K562 (cell line): ENCODE measurements around the gene NRXN2. TPM values are rescaled to one million over a fixed set of nuclear protein-coding genes. Genes with fewer than 3 reads are reported as not detected.

Source experiments
- ATF7 ChIP-seq: fragments of 450-650 bp; IDR thresholded peaks from 2 replicates; pipeline ENCODE4 v1.7.1; 2014; ENCODE audit warnings: mild to moderate bottlenecking, moderate library complexity
- BMI1 ChIP-seq: fragments of 150-350 bp; IDR thresholded peaks from 2 replicates; pipeline ENCODE4 v1.6.1; 2014; ENCODE audit warnings: low read length
- CAMTA2 ChIP-seq: fragments of 250-450 bp; sonication (Bioruptor Pico); conservative IDR thresholded peaks from 2 replicates; pipeline ENCODE4 v1.5.1; 2022
- CC2D1A ChIP-seq: fragments of 450-650 bp; IDR thresholded peaks from 2 replicates; pipeline ENCODE4 v1.6.1; 2017; ENCODE audit warnings: mild to moderate bottlenecking
- ESRRA ChIP-seq: fragments of 450-650 bp; IDR thresholded peaks from 2 replicates; pipeline ENCODE4 v1.6.1; 2014; ENCODE audit warnings: low read depth, mild to moderate bottlenecking, moderate library complexity, borderline replicate concordance
- HMG20B ChIP-seq: fragments of 250-450 bp; sonication (Bioruptor Pico); IDR thresholded peaks from 2 replicates; pipeline ENCODE4 v1.5.0; 2021; ENCODE audit warnings: mild to moderate bottlenecking
- IRF2 ChIP-seq: sonication (generic); formaldehyde crosslinking; IDR thresholded peaks from 2 replicates; pipeline ENCODE4 v1.8.1; 2022; ENCODE audit warnings: mild to moderate bottlenecking, missing genetic modification reagents
- KLF16 ChIP-seq: IDR thresholded peaks from 2 replicates; pipeline ENCODE4 v1.6.1; 2016; ENCODE audit warnings: antibody characterized with exemption
- MAFF ChIP-seq: IDR thresholded peaks from 2 replicates; pipeline ENCODE4 v1.6.1; 2012; ENCODE audit warnings: low read length, improper control_type of control experiment
- PATZ1 ChIP-seq: fragments of 250-450 bp; sonication (Bioruptor Pico); IDR thresholded peaks from 2 replicates; pipeline ENCODE4 v1.5.0; 2020; ENCODE audit warnings: mild to moderate bottlenecking, borderline replicate concordance
- RBM25 ChIP-seq: fragments of 200-400 bp; formaldehyde crosslinking; IDR thresholded peaks from 2 replicates; pipeline ENCODE4 v1.6.1; 2018; ENCODE audit warnings: low read length, low read depth, moderate library complexity; ENCODE audit not compliant: severe bottlenecking
- SMARCC2 ChIP-seq: fragments of 450-650 bp; IDR thresholded peaks from 2 replicates; pipeline ENCODE4 v1.6.1; 2017; ENCODE audit warnings: antibody characterized with exemption, moderate library complexity, mild to moderate bottlenecking, low read depth
- ZBTB11 ChIP-seq, 3 experiments: fragments of 200-800 bp in 1 of 3; fragments of 250-450 bp in 1 of 3; fragments of 450-650 bp in 1 of 3; sonication (Bioruptor Pico) in 1 of 3; sonication (Bioruptor generic) in 1 of 3; formaldehyde crosslinking in 1 of 3; IDR thresholded peaks; 2 replicates each; pipeline versions ENCODE4 v1.6.1 to v1.8.0; 2016 to 2022; ENCODE audit warnings: mild to moderate bottlenecking in 2 of 3, missing genetic modification characterization in 2 of 3, missing compliant biosample characterization in 1 of 3, moderate library complexity in 1 of 3
- ZBTB17 ChIP-seq: fragments of 450-650 bp; formaldehyde crosslinking; IDR thresholded peaks from 2 replicates; pipeline ENCODE4 v1.4.0; 2020; ENCODE audit warnings: mild to moderate bottlenecking
- ZC3H11A ChIP-seq: IDR thresholded peaks from 2 replicates; pipeline ENCODE4 v1.6.1; 2012; ENCODE audit warnings: low read depth, low read length, improper control_type of control experiment
- ZFP1 ChIP-seq: fragments of 450-650 bp; formaldehyde crosslinking; IDR thresholded peaks from 2 replicates; pipeline ENCODE4 v1.4.0; 2020; ENCODE audit warnings: mild to moderate bottlenecking, mixed read lengths
- ZNF133 ChIP-seq: fragments of 250-450 bp; sonication (Bioruptor Pico); IDR thresholded peaks from 2 replicates; pipeline ENCODE4 v1.4.0; 2020; ENCODE audit warnings: mild to moderate bottlenecking
- ZNF324 ChIP-seq: fragments of 250-450 bp; sonication (Bioruptor Pico); IDR thresholded peaks from 2 replicates; pipeline ENCODE4 v1.4.0; 2020; ENCODE audit warnings: mild to moderate bottlenecking
- ZNF444 ChIP-seq: fragments of 250-450 bp; sonication (Bioruptor Pico); IDR thresholded peaks from 2 replicates; pipeline ENCODE4 v1.4.0; 2020; ENCODE audit warnings: mild to moderate bottlenecking, moderate library complexity
- polyA plus RNA-seq, 8 experiments: library from polyadenylated mRNA; depleted of rRNA in 4 of 8; stranded (reverse) in 5 of 8; unstranded in 3 of 8; fragments of >200 nt; fragmentation: Nextera tagmentation in 2 of 8; fragmentation: Illumina TruSeq in 1 of 8; extraction: Ambion mirVana in 2 of 8; extraction: Trizol in 1 of 8; gene quantifications; 2 replicates each; pipeline versions ENCODE4 v1.2.1 to v1.2.3, GENCODE V29; 2011 to 2014; ENCODE audit warnings: inconsistent platforms in 1 of 8, missing spikeins in 1 of 8
- total RNA-seq, 7 experiments: library from RNA; depleted of rRNA in 6 of 7; stranded (reverse); fragments of >200 nt in 6 of 7; fragmentation: Illumina TruSeq in 2 of 7; extraction: Trizol in 2 of 7; gene quantifications; 2 replicates each; pipeline versions ENCODE4 v1.2.1 to v1.2.3, GENCODE V29; 2011 to 2021; ENCODE audit warnings: low replicate concordance in 1 of 7
- TF ChIP-seq, protein P1 (sequence below): fragments of 450-650 bp; IDR thresholded peaks from 2 replicates; pipeline ENCODE4 v1.6.1; 2016; ENCODE audit warnings: antibody characterized with exemption
- TF ChIP-seq, protein P2 (sequence below): fragments of 250-450 bp; sonication (Bioruptor Pico); IDR thresholded peaks from 2 replicates; pipeline ENCODE4 v1.4.0; 2020

NRXN2 gene
- total and polyA plus RNA-seq, 9 of the 15 experiments (the other 6 are each of a cell fraction or from before 2014, with no cell fraction given): 0.07 to 0.47 (median 0.15) TPM; not detected in 4

DNA sequence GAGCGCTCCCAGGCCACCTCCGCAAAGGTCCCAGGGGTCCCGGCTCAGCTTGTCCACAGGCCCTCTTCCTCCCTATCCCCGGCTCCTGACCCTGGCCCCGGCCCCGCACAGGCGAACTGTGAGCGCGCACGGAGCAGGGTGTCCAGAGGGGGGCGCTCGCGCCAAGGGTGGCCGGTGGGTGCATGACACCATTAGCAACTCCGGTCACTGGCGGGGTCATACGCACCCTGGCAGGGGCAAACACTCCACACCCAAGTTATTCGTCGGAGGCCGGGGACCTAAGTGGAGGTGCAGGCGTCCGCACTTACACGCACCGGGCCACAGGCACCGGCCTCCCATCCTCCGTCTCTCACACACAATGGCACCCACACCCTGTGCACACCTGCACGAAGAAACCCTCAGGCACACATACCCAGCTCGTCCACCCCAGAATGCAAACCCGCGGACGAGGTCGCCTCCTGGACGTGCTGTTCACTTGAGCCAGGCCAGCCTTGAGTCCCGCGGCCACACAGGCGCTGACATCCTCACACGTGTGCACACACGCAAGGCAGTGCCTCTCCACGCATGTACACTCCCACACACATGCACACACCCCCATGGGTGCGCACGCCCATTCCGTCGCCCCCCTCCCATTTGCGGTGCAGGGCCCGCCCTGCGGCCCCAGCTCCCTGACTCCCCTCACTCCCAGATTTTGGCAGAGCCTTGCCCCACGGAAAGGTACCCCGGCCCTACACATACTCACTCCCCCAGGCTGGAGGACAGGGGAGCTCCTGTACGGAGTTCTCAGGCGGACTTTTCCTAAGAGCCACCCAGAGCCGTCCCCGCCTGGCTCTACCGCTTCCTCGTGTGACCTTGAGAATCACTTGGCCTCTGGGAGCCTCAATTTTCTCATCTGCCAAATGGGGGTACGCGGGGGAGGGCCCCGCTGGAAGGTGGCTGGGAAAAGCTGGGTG is 20.9 kb upstream of the NRXN2 start, which contains the start of gene RASGRP2 (continued):
- TF ChIP-seq SMARCC2 (peak; percentile 65), HMG20B (CRISPR knock-in tag) (no peak), ZC3H11A (no peak), PATZ1 (CRISPR knock-in tag) (no peak), ESRRA (peak; percentile 98), ZNF324 (CRISPR knock-in tag) (no peak), RBM25 (peak; percentile 88), KLF16 (0 out of 2 replicates have a peak, but pooled peaks have one; percentile 19), BMI1 (no peak), ZNF133 (CRISPR knock-in tag) (no peak), CC2D1A (peak; percentile 34; the same call in 1 of the 2 replicates), ATF7 (peak; percentile 72), ZBTB11 (CRISPR knock-in tag; IDR thresholded peaks at IDR 0.05) (no peak), ZNF444 (CRISPR knock-in tag) (no peak), MAFF (no peak), CAMTA2 (no peak), ZBTB17 (CRISPR knock-in tag) (peak; percentile 45; the same call in 1 of the 2 replicates), IRF2 (CRISPR knock-in tag) (no peak), ZFP1 (CRISPR knock-in tag) (no peak)
- TF ChIP-seq, protein P1, sequence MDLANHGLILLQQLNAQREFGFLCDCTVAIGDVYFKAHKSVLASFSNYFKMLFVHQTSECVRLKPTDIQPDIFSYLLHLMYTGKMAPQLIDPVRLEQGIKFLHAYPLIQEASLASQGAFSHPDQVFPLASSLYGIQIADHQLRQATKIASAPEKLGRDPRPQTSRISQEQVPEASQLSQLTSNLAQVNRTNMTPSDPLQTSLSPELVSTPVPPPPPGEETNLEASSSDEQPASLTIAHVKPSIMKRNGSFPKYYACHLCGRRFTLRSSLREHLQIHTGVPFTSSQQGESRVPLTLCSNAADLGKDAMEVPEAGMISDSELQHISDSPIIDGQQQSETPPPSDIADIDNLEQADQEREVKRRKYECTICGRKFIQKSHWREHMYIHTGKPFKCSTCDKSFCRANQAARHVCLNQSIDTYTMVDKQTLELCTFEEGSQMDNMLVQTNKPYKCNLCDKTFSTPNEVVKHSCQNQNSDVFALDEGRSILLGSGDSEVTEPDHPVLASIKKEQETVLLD: peak; percentile 65
- TF ChIP-seq, protein P2, sequence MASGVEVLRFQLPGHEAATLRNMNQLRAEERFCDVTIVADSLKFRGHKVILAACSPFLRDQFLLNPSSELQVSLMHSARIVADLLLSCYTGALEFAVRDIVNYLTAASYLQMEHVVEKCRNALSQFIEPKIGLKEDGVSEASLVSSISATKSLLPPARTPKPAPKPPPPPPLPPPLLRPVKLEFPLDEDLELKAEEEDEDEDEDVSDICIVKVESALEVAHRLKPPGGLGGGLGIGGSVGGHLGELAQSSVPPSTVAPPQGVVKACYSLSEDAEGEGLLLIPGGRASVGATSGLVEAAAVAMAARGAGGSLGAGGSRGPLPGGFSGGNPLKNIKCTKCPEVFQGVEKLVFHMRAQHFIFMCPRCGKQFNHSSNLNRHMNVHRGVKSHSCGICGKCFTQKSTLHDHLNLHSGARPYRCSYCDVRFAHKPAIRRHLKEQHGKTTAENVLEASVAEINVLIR (CRISPR knock-in tag): no peak
